Colonic mucosa (tissue), 4 donors: ENCODE results near the gene ENPP7. TPM values are rescaled to one million over a fixed set of nuclear protein-coding genes. Genes with fewer than 3 reads are reported as not detected.

Experiments
- DNase-seq: peaks from one replicate; pipeline ENCODE4 v3.0.0-alpha.2; 2020
- H3K27ac ChIP-seq: fragments of 200-600 bp; one replicate; pipeline ENCODE4 v1.8.0; 2021
- H3K27me3 ChIP-seq: fragments of 200-600 bp; one replicate; pipeline ENCODE4 v1.8.0; 2021
- H3K36me3 ChIP-seq: fragments of 200-600 bp; one replicate; pipeline ENCODE4 v1.8.0; 2021
- H3K4me1 ChIP-seq: fragments of 200-600 bp; one replicate; pipeline ENCODE4 v1.8.0; 2021; ENCODE audit warnings: mild to moderate bottlenecking
- H3K4me3 ChIP-seq: fragments of 200-600 bp; one replicate; pipeline ENCODE4 v1.8.0; 2021
- H3K9ac ChIP-seq, 2 donors: one replicate each; pipeline ENCODE4 v1.7.0; 2013; ENCODE audit warnings: control low read depth in 2 of 2, low read depth in 2 of 2, low read length in 2 of 2
- H3K9me3 ChIP-seq: fragments of 200-600 bp; one replicate; pipeline ENCODE4 v1.8.0; 2021
- intact Hi-C: fragments of 100-400 bp; cut with DNase I; formaldehyde crosslinking; loops from one replicate; pipeline ENCODE4 v1.14.1; 2022
- total RNA-seq, 2 donors: library from RNA; stranded (reverse); fragmentation: NEBNext Ultra II Directional in 1 of 2; extraction: Animal tissue kit (Norgen Biotek cat#: 25700) in 1 of 2; gene quantifications; one replicate each; pipeline ENCODE4 v1.2.1, GENCODE V29; 2021
- TF ChIP-seq, protein P1 (sequence below): fragments of 200-600 bp; IDR thresholded peaks from one replicate; pipeline ENCODE4 v1.8.0; 2022; ENCODE audit warnings: antibody characterized with exemption, mild to moderate bottlenecking
- donor health status: healthy.
- donor health status: DM: no; HTN: no; CAD: no.
- donor health status: DM: no; HTN: no; CAD: no.

Gene ENPP7
- total RNA-seq, 2 donors from 2014 or later = not detected

DNA sequence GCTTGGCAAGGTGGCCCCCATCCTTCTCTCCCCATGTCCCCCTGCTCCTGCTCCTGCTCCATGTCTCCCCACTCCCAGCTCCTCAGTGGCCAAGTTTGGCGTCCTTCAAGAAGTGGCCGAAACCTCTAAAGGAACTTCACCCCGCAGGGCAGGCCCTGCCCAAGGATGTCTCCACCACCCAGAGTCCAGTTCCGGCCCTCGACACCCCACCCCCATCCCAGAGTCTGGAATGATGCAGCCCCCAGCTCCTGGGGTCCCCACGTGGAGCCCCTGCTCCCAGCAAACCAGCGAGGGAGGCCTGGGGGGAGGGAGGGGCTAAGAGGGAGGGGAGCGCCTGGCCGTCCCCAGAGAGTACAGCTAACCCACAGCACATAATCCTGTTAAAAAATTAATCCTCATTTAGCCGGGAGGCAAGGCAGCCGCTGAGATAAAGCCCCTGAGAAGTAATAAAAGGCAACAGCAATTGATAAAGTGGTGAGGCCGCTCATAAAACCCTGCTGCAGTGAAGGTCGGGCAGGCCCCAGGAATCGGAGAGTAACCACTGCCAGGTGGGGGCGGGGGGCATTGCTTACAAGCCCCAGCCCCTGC lies 9.9 kb upstream of the ENPP7 start:
- intact Hi-C loops = no loop called here
- no peaks in the 10 kb centered on the region for H3K4me1 ChIP-seq

DNA sequence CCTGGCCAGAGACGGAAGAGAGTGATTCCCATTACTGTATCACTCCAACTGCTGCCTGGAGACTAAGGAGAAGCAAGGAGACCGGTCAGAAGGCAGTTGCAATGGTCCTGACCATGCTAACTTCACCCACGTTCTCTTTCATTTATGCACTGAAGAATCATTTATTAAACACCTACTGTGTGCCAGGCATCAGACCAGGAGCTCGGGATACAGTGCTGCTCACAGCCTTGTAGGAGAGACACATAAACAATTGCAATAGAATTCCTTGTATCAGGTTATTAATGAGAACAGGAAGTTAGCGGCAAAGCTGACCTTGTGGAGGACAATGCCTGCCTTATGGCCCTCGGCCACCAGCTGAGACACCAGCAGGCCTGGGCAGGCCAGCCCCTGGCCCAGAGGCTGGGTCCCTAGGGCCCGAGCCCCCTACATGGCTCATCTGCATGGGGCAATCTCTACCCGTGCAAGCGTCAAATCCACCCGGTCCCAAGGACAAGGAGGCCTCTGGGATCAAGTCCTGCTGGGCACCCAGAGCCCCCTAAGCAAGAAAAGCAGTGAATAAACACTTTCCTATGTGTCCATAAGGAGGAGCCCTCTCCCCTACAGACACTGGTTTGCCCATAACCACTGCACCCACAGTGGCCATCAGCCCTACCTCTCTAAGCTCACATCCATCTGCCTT lies 8.6 kb upstream of the ENPP7 start:
- intact Hi-C loops = no loop called here
- H3K27ac ChIP-seq = no peak overlapping the region
- no peaks in the 10 kb centered on the region for H3K4me1 ChIP-seq
- no peak overlapping the region for H3K4me3 ChIP-seq
- TF ChIP-seq, protein P1, sequence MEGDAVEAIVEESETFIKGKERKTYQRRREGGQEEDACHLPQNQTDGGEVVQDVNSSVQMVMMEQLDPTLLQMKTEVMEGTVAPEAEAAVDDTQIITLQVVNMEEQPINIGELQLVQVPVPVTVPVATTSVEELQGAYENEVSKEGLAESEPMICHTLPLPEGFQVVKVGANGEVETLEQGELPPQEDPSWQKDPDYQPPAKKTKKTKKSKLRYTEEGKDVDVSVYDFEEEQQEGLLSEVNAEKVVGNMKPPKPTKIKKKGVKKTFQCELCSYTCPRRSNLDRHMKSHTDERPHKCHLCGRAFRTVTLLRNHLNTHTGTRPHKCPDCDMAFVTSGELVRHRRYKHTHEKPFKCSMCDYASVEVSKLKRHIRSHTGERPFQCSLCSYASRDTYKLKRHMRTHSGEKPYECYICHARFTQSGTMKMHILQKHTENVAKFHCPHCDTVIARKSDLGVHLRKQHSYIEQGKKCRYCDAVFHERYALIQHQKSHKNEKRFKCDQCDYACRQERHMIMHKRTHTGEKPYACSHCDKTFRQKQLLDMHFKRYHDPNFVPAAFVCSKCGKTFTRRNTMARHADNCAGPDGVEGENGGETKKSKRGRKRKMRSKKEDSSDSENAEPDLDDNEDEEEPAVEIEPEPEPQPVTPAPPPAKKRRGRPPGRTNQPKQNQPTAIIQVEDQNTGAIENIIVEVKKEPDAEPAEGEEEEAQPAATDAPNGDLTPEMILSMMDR = no peak
- DNase-seq = no peak
- no peak overlapping the region for H3K9ac ChIP-seq
- no peaks in the 10 kb centered on the region for H3K9me3 ChIP-seq
- H3K27me3 ChIP-seq = no peaks in the 10 kb centered on the region
- no peaks in the 10 kb centered on the region for H3K36me3 ChIP-seq

More for the DNA sequence above, 9.9 kb upstream of the ENPP7 start:
- Histone ChIP-seq H3K9me3 (no peaks in the 10 kb centered on the region), H3K9ac (no peak overlapping the region), H3K27ac (no peak overlapping the region), H3K4me3 (no peak overlapping the region), H3K36me3 (no peaks in the 10 kb centered on the region), H3K27me3 (no peaks in the 10 kb centered on the region)
- TF ChIP-seq, protein P1 = no peak
- no peak for DNase-seq

DNA sequence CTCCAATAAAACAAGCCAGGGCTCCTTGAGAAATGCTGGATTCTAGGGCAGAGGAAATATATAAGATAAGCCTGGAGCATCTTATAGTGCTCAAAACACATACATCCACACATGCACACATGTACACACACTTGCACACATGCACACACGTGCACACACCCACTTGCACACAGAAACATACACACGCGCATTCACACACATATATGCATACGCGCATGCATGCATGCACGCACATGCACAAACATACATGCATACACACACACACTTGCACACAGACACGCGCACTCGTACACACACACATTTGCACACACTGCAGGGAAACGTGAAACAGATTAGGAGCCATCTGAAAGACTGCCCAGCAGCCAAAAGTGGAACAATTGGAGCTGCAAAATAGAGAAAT lies 8.0 kb upstream of the ENPP7 start:
- Histone ChIP-seq H3K9ac (no peak overlapping the region), H3K9me3 (no peaks in the 10 kb centered on the region), H3K36me3 (no peaks in the 10 kb centered on the region), H3K27ac (no peak overlapping the region), H3K4me3 (no peak overlapping the region), H3K4me1 (no peaks in the 10 kb centered on the region), H3K27me3 (no peaks in the 10 kb centered on the region)
- no peak for DNase-seq
- TF ChIP-seq, protein P1 = no peak
- intact Hi-C loops = no loop called here

DNA sequence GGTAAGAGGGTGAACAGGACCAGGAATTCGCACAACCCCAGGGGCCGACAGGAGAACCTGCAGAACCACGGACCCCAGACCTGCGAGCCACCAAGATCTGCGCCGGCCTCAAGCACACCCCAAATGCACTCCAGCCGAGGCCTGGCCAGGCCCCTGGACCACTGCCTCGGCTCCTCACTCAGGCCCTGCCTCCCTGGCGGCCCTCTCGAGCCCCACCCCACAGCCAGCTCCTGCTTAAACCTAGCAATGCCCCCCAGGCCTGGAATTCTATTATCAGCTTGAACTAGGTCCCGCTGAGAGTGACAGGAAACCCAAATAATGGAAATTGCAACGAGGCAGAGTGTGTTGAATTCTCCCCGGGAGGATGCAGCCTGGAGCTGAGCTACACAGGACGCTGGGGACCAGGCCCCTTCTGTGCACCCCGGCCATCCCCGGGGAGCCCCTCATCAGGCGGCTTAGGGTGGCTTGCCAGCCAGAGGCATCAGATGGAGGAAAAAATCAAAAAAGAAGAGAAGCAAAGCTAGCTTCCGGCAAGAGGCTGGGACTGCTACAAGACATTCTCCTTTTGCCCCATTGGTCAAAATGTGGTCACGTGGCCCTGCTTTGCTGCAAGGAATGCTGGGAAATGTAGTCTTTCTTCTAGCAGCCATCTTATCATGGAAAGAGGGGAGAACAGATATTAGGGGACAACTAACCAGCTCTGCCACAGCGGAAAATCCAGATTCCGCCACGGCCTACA lies 2.4 kb upstream of the ENPP7 start:
- TF ChIP-seq, protein P1 = no peak
- no peaks in the 10 kb centered on the region for H3K36me3 ChIP-seq
- H3K4me1 ChIP-seq = no peaks in the 10 kb centered on the region
- DNase-seq = peak; percentile 88
- no peaks in the 10 kb centered on the region for H3K9me3 ChIP-seq
- H3K27me3 ChIP-seq = no peaks in the 10 kb centered on the region
- intact Hi-C loops = no loop called here
- H3K4me3 ChIP-seq = peak overlapping the region; percentile 26
- no peak overlapping the region for H3K27ac ChIP-seq
- H3K9ac ChIP-seq = no peak overlapping the region

DNA sequence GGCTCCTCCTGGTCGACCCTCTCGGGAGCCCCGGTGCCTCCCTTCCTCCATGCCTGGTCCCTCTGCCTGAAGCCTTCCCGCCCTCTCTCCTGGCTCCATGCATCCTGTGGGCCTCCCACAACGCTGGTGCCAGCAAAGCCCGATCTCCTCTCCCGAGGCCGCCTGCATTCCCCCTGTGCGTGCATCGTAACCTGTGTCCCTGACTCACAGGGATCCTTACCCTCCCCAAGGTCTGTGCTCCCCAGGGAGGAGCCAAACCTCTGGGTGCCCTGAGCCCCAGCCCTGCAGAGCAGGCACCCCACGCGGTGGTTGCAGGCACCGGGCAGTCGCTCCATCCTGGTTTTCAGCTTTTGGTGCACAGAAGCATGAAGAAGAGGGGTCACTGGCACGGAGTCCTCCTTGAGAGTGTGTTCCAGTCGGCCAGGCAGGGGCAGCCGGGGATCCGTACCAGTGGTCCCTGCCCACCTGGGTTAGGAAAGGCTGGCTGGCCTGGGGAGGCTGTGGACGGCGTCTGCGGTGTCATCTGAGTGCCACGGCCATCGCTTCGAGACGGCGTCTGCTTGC lies 1.8 kb upstream of the ENPP7 start:
- no peaks in the 10 kb centered on the region for H3K36me3 ChIP-seq
- no peaks in the 10 kb centered on the region for H3K9me3 ChIP-seq
- no peak for DNase-seq
- H3K4me3 ChIP-seq = no peak overlapping the region
- TF ChIP-seq, protein P1 = no peak
- no peak overlapping the region for H3K27ac ChIP-seq
- intact Hi-C loops = no loop called here
- no peaks in the 10 kb centered on the region for H3K27me3 ChIP-seq
- H3K4me1 ChIP-seq = no peaks in the 10 kb centered on the region
- H3K9ac ChIP-seq = no peak overlapping the region
